BJ (cell line): ENCODE measurements around the gene CRTC3. TPM values are rescaled to one million over a fixed set of nuclear protein-coding genes. Genes with fewer than 3 reads are reported as not detected.

Experiments
- CTCF ChIA-PET: fragments of 350-600 bp; formaldehyde crosslinking; extraction: SDS; loops from one replicate; lab custom pipeline; 2021; ENCODE audit warnings: antibody characterized with exemption, inconsistent platforms; lab: Yijun Ruan, JAX
- POLR2A ChIA-PET: fragments of 300-600 bp; sonication (Branson Sonifier 250); formaldehyde crosslinking; extraction: SDS; loops from one replicate; lab custom pipeline; 2021; ENCODE audit warnings: antibody characterized with exemption; lab: Charles Lee
- DNase-seq: peaks from one replicate; pipeline ENCODE4 v3.0.0-alpha.2; 2011; ENCODE audit warnings: low read depth
- H3K27me3 ChIP-seq: 2 replicates; pipeline ENCODE4 v1.6.0; 2011; ENCODE audit warnings: low read length; ENCODE audit not compliant: control insufficient read depth, insufficient read depth
- H3K36me3 ChIP-seq: 2 replicates; pipeline ENCODE4 v1.5.1; 2011; ENCODE audit warnings: low read length; ENCODE audit not compliant: control insufficient read depth, insufficient read depth
- H3K4me3 ChIP-seq: 2 replicates; pipeline ENCODE4 v1.5.1; 2011; ENCODE audit warnings: low read depth, mild to moderate bottlenecking, control low read depth, low read length
- polyA plus RNA-seq: library from polyadenylated mRNA; depleted of rRNA; stranded (reverse); fragments of >200 nt; gene quantifications from 2 replicates; pipeline ENCODE4 v1.2.3, GENCODE V29; 2011
- TF ChIP-seq, protein P1 (sequence below): IDR thresholded peaks from 2 replicates; pipeline ENCODE4 v1.5.1; 2011; ENCODE audit warnings: low read depth, mild to moderate bottlenecking, control low read depth, inconsistent platforms, low read length, moderate library complexity; ENCODE audit not compliant: insufficient read depth

CRTC3 gene
- polyA plus RNA-seq, 1 experiment: 28.5 TPM

DNA sequence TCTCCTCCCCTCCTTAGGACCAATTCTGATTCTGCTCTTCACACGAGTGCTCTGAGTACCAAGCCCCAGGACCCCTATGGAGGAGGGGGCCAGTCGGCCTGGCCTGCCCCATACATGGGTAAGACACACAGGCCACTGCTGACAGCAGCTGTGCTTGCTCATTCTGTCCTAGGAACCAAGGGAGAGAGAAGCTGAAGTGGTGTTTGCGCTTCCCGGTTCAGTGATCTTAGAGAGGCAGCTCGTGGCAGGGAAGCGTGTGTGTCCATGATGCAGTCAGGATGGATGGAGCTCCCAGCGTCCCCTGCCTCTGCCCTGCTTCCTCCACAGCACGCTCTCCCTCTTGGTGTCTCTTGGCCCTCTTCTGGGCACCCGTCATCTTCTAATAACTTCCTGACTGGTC is 77.6 kb downstream of the CRTC3 start:
- Histone ChIP-seq H3K36me3 (peaks cover 14% of the 10 kb centered on the region), H3K27me3 (no peaks in the 10 kb centered on the region), H3K4me3 (no peak overlapping the region)
- no peak for DNase-seq
- ChIA-PET POLR2A (no interaction called here), CTCF (no interaction called here)
- TF ChIP-seq, protein P1, sequence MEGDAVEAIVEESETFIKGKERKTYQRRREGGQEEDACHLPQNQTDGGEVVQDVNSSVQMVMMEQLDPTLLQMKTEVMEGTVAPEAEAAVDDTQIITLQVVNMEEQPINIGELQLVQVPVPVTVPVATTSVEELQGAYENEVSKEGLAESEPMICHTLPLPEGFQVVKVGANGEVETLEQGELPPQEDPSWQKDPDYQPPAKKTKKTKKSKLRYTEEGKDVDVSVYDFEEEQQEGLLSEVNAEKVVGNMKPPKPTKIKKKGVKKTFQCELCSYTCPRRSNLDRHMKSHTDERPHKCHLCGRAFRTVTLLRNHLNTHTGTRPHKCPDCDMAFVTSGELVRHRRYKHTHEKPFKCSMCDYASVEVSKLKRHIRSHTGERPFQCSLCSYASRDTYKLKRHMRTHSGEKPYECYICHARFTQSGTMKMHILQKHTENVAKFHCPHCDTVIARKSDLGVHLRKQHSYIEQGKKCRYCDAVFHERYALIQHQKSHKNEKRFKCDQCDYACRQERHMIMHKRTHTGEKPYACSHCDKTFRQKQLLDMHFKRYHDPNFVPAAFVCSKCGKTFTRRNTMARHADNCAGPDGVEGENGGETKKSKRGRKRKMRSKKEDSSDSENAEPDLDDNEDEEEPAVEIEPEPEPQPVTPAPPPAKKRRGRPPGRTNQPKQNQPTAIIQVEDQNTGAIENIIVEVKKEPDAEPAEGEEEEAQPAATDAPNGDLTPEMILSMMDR: no peak

DNA sequence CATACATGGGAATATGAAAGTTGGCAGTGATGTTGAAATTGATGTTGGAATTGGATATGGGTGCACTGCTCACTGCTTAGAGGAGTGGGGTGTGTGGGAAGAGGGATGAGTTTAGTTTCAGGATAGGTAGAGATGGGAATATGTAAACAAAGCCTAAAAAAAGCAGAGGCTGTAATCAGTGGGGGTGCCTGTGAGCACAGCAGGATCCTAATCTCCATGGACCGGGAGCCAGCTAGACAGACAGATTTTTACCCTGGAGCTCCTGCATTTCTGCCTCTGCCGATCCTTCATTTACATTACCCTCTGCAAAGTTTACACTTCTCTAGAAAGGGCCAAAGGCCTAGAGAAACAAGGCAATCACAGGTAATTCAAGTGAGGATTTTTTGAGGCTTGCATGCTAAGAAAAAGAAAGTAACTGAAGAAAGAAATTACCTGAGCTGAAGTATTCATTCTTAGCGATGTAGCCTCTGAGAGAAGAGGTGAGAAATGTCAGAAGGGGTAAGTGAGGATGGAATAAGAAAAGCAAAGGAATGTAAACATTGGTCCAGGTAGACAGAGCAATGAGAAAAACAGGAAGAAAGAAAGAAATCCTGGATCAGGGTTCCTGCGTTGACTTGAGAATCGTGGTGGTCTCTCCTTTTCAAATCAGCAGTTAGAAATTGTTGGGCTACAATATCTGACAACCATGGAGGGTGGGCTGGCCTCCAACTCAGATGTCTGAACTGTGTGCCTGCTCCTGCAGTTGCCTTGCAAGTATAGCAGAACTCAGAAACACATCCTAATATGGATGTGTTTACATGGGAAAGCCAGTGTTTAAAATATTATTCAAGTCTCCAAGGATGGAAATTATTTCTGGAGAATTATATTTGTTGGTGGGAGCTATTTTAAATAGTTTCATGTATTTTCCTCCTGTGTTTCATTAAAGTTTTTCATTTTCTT is 79.8 kb downstream of the CRTC3 start:
- ChIA-PET CTCF (interaction anchor here (0.6 kb wide), 1 partner anchor 135 kb away, joined by 3 read pairs; no protein-coding TSS in a partner anchor), POLR2A (no interaction called here)
- no peak for DNase-seq
- Histone ChIP-seq H3K36me3 (peaks cover 17% of the 10 kb centered on the region), H3K4me3 (no peak overlapping the region), H3K27me3 (no peaks in the 10 kb centered on the region)
- TF ChIP-seq, protein P1: no peak

DNA sequence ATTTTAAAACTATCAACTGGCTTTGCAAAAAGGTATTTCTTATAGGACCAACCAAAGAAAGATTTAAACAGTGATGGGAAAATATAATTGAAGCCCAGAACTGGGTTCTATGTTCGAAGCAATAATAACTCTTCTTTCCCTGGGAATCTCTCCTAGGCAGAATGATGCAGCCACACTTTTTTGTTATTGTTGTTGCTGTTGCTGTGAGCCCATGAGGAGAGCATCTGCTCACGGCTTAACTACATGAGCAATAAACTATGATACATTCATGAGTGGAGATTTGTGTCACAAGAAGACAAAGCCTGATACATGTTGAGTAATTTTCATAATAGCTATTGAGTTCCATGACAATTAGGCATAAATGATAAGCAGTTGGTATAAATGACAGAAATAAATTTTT is 80.5 kb downstream of the CRTC3 start:
- Histone ChIP-seq H3K4me3 (no peak overlapping the region), H3K36me3 (peaks cover 15% of the 10 kb centered on the region), H3K27me3 (no peaks in the 10 kb centered on the region)
- DNase-seq: peak; percentile 25
- TF ChIP-seq, protein P1: no peak
- CTCF ChIA-PET: no interaction called here
- POLR2A ChIA-PET: no interaction called here

DNA sequence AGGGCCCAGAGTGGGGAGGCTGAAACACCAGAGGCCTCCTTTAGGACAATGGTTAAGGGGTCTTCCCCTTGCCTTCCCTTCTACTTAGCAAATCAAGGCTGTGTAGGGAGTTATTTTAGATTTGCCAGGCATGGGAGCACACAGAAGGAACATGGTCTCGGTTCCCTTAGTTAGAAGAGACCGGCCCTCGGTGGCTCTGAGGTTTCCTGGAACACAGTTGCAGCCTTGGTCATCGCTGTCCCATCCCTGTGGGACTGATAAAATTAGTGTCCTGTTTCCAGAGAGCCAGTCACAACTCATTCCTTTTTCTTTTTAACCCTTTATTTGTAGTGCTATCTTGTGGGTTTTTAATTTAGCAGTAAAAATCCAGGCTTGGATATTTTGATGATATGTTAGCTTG is 81.4 kb downstream of the CRTC3 start:
- no peak for DNase-seq
- Histone ChIP-seq H3K4me3 (no peak overlapping the region), H3K36me3 (peaks cover 15% of the 10 kb centered on the region), H3K27me3 (no peaks in the 10 kb centered on the region)
- CTCF ChIA-PET: no interaction called here
- POLR2A ChIA-PET: no interaction called here
- TF ChIP-seq, protein P1: no peak

DNA sequence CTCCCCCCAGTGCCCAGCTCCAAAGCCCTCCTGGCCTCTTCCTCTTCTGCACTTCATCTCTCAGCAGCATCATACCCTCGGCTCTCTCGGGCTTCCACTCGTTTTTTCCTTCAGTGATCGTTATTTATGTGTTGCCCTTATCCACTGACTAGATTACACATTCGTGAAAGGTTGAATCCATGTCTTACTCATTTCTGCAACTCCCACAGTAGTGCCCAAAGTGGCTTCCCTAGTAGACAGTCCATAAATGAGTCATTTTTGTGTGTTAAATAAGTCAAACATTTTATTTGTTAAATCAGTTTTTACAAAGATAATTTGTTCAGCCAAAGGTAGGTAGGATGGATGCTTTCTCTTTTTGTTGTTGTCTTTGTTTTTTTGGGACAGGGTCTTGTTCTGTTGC is 87.4 kb downstream of the CRTC3 start:
- DNase-seq: no peak
- CTCF ChIA-PET: interaction anchor here (3.1 kb wide), 1 partner anchor 297 kb away, joined by 7 read pairs; no protein-coding TSS in a partner anchor
- Histone ChIP-seq H3K36me3 (peaks cover 11% of the 10 kb centered on the region), H3K4me3 (no peak overlapping the region), H3K27me3 (no peaks in the 10 kb centered on the region)
- TF ChIP-seq, protein P1: no peak
- POLR2A ChIA-PET: no interaction called here
